Measurements from ENCODE around the gene LILRA1.

- no peak for TF ChIP-seq REST (IDR thresholded peaks at IDR 0.05; ENCODE audit: low read depth)
- no peak for TF ChIP-seq CTCF (IDR thresholded peaks at IDR 0.05 in 2 of 3, conservative IDR thresholded peaks at IDR 0.05 in 1 of 3; ENCODE audit: borderline replicate concordance in 1 of 3, insufficient read depth in 1 of 3, low read depth in 2 of 3, low read length in 2 of 3)
- no peak for TF ChIP-seq JUND (IDR thresholded peaks at IDR 0.05)
- no peak for TF ChIP-seq EZH2phosphoT487 (IDR thresholded peaks at IDR 0.05; ENCODE audit: borderline replicate concordance)
- no peak for TF ChIP-seq POLR2AphosphoS5 (IDR thresholded peaks at IDR 0.05; ENCODE audit: low read depth, low read length)
- TF ChIP-seq POLR2A (IDR thresholded peaks at IDR 0.05; ENCODE audit: borderline replicate concordance, extremely low read depth, insufficient read depth, insufficient read length): no peak
- TF ChIP-seq FOSL1 (IDR thresholded peaks at IDR 0.05; ENCODE audit: low read depth): no peak
- no peak for TF ChIP-seq YY1 (IDR thresholded peaks at IDR 0.05; ENCODE audit: extremely low read depth, insufficient replicate concordance, low read depth, low read length)
- TF ChIP-seq ATF3 (IDR thresholded peaks at IDR 0.05): no peak
- TF ChIP-seq MAX (IDR thresholded peaks at IDR 0.05): no peak
- no peak for TF ChIP-seq EZH2 (IDR thresholded peaks at IDR 0.05)
- no peak for TF ChIP-seq SP1 (IDR thresholded peaks at IDR 0.05; ENCODE audit: low read depth)
- no peak for TF ChIP-seq SRF (IDR thresholded peaks at IDR 0.05; ENCODE audit: low read depth)
These were observed 44.6 kb upstream of the LILRA1 start for GRCh38 chr19:54548806-54549205.
